HK-2 (cell line): ENCODE results near the gene FRMPD1.
"Not testable (repeated sequence)": the region's sequence is repeated elsewhere in the genome, so short reads cannot be mapped to it uniquely, and the experiment has no call there.

ENCODE experiments used
- DNase-seq: peaks from one replicate; pipeline ENCODE4 v3.0.0-alpha.2; 2018; ENCODE audit not compliant: unreplicated experiment

Gene FRMPD1, protein sequence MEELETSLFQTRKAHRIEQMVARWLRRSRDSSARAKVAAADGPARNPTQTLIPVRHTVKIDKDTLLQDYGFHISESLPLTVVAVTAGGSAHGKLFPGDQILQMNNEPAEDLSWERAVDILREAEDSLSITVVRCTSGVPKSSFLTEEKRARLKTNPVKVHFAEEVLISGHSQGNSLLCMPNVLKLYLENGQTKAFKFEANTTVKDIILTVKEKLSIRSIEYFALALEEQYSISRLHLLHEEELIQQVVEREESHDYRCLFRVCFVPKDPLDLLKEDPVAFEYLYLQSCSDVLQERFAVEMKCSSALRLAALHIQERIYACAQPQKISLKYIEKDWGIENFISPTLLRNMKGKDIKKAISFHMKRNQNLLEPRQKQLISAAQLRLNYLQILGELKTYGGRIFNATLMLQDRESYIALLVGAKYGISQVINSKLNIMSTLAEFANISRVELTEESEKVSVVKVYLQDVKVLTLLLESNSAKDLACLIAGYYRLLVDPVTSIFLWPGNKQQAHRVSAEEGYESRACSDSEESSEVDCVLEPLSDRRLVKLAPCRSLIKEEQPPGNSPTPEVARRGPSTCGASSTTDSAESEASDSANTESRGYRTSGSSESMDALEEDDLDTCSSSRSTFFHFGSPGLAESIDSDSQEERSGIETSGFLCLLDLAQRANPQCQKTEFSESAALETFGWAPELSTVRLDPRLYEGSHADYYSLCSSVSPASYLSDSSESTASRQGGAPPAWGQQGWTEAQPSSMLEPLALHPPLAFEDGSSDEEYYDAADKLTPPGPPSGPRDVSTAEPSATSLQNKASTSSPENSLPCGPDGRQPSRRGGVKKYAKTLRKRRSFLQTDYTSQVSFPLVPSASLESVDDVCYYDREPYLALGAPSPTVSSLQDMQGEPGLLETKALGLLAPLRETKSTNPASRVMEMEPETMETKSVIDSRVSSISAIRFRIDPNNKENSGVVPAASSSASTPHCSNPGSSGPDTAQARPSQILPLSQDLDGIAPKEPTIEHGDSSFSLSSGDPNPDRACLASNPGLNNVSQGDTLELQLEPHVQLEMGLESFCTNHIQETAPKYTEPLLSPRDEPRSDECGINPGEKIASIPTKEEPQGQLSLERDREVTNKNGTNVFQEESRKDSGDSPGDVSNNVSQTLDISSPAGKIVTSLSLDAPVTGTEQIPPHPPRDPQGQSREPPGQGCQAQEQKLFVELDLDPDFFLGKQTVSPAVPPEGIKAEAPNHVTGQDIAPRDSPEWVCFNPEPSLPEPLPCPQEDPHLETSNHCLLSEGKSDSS (N-terminal part only)

DNA sequence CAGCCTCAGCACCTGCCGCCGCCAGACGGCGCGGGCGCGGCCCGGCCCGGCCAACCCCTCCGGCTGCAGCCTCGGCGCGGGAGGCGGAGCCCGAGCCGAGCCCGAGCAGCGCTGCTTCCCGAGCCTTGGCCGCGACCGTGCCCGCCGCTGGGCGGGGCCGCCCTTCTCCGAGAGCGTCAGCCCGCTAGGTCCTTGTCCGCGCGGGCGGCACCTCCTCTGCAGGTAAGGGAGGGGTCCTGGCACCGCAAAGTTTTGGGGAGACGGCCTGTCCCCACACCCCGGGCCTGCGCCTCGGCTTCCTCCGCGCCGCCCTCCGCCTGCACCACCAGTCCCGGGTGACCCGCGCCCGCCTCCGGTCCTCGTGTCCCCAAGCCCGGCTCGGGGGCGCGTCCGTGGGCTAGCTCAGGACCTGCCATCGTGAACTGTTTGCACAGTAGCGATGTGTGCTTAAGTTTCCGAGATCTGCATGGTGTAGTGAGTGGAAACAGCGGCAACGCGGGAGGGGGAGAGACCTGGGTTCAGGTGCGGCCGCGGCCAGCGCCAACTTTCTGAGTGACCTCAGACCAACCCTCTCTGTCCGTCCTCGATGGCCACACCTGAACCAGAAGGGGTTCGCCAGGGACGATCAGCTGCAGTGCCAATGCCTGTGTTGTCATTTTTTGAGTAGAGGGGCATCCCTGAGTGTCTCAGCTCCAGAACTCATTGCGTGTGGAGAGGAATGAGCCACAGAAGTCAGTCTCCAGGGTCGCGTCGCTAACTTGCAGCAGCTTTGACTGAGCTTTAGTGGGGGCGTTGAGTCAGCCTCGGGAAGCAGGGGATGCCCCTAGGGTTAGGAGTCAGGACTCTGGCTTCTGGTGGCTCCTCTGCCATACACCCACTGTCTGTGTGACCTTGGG lies at the start of gene FRMPD1:
Gene FRMPD1 (plus strand): TSS at position 82 of the 896 bp plus-strand sequence. CDS start 41,688 bp downstream, outside the sequence.
- peak; percentile 35 for DNase-seq

DNA sequence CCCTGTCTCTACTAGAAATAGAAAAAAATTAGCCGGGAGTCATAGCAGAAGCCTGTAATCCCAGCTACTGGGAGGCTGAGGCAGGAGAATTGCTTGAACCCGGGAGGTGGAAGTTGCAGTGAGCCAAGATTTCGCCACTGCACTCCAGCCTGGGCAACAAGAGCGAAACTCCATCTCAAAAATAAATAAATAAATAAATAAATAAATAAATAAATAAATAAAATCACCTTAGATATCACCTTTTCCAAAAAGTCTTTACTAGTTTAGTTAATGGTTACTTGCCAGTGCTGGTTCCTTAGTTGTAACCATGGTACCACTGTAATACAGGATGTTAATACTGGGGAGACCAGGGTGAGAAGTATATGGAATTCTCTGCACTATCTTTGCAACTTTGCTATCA lies 48.7 kb upstream of the FRMPD1 start:
- not testable (repeated sequence) for DNase-seq

DNA sequence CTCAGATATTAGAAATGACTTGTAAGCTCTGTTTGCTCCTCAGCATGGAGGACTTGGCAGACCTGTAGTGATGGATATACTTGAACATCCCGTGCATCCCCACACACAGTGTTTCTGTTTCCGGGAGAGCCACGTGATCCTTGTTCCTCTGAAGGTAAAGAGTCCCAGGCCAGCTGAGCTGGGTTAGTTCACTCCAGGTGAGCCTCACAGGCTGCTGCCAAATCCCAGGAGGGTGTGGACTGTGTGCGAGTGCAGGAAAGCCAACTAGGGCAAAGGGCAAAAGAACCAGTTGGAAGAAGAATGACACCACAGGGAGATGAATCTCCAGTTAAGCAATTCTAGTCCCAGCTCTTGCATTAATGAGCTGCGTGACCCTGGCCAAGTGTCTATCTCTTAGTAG lies 47.9 kb upstream of the FRMPD1 start:
- DNase-seq: no peak

DNA sequence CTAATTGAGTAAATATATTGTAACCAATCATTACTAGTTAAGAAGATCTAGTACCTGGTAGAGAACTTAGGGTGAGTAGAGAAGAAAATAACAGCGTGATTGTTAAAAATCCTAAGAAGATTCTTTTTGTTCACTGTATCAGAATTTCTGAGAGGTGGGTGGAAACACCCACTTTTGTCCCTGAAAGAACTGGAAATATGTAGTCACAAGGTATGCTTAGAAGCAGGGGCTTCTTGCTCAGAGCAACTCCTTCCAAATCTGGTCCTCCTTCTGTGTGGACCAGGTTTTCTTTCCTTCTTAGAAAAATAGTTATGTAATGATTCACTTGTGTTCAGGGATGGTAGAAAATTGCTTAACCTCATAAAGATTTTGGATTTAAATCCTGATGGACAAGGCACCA lies 46.5 kb upstream of the FRMPD1 start:
- DNase-seq: no peak

DNA sequence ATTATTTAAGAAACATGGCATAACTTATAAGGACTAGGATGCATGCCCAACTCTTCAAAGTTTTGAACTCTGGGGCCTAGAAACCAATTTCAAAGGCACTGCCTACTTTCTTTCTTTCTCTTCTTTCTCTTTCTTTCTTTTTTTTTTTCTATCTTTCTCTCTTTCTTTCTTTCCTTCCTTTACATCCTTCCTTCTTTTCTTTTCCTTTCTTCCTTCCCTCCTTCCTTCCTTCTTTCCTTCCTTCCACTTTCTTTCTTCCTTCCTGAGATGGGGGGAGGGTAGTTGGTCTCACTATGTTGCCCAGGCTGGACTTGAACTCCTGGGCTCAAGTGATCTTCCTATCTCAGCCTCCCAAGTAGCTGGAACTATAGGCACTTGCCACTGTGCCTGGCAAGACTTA lies 42.5 kb upstream of the FRMPD1 start:
- DNase-seq: no peak

DNA sequence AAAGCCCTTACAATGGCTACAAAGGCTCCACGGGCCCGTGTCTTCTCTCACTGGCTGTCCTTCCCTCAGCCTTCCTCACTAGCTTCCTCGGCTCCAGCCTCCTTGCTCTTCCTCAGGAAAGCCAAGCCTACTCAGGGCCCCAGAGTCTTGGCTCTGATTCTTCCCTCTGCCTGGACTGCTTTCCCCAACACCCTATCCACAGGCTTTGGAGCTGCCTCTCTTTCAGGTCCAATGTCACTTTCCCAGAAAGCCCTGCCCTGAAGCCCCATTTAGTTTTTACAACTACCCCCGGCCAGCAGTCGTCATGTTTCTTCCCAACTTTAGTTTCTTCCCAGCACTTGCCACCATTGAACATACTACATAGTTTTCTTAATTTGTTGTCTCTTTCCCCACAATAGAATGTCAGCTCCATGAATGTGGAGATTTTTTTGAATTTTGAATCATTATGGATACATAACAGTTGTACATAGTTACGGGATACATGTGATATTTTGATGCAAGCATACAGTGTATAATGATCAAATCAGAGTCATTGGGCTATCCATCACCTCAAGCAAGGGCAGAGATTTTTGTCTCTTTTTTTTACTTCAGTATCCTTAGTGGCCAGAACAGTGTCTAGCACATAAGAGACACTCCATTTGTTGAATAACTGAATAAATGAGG lies 40.9 kb upstream of the FRMPD1 start:
- no peak for DNase-seq

DNA sequence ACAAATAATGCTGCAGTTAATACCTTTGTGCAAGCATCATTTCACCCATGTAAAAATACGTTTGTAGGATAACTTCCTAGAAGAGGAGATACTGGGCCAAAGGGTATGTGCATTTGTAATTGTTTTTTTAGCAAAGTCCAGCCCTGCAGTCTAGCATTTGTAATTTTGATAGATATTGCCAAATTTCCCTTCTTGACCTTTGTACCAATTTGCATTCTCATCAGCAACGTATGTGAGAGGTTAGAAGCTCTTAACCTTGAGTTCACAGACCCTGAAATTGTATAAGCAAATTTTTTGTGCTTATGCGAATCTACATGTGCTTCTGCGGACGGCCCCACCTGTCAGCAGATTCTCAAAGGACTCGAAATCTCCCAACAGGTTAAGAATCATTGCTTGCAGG lies 39.7 kb upstream of the FRMPD1 start:
- DNase-seq: no peak

DNA sequence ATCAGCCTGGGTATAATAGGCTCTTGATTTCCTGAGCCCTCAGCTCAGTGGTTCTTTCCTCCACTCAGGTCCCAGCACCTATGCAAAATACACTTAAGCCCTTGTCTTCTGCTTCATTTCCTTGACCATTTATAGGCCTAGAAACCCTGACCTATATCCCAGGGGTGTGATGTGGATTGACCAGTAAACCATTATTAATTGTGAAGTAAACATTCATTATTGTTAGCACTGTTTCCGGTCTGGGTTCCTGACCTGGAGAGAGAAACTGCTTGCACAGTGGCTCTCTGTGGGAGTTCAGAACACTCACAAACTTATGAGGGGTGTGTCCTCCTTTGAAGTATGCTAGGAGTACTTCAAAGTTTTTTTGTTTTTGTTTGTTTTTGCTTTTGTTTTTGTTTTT lies 38.8 kb upstream of the FRMPD1 start:
- DNase-seq: no peak

DNA sequence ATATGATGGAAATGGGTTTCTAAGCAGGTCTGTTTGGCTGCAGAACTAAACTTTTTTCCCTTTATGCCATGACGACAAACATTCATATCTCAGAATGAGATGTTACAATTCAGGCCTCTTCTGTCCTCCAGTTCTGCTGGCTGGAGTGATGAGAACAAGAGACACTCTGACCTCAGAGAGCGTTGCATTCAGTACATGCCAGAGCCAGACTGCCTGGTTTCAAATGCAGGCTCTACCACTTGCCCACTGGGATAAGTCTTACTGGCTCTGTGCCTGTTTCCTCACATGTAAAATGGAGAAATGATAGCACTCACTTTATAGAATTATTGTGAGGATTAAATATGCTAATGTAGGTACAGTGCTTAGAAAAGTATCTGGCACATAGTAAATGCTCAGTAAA lies 33.6 kb upstream of the FRMPD1 start:
- DNase-seq: no peak

DNA sequence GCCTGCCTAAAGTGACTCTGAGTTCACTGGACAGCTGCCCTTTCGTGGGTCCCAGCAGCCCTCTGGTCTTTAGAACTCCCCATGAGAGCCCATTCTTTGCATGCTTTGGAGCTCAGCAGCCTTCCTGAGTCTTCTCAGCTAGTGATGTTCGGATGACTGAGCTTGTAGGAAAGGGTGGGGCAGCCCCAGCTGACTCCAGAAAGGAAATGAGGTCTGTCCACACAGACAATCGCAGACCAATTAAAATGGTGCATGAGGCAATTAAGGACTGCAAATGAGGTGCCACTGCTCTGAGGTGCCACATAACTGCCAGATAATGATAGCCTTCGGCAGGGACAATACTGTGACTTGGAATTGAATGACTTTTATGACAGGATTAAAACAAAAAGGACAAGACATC lies 32.9 kb upstream of the FRMPD1 start:
- no peak for DNase-seq

DNA sequence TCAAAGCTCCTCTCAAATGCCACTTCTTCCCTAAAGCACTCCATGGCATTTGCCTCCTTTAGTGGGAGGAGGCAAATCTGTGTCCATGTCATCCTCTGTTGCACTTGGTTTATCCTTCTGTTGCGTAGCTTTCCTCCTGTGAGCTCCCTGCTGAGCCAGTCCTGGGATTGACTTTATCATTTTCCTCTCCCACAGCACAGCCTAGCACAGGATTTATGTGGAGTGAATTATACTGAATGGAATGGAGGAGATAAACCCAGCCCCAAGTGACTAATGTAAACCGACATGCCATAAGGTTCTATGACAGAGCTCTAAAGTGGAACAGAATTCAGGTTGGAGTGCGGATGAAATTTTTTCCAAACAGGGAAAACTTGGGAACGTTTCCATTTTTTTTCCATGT lies 31.9 kb upstream of the FRMPD1 start:
- no peak for DNase-seq

DNA sequence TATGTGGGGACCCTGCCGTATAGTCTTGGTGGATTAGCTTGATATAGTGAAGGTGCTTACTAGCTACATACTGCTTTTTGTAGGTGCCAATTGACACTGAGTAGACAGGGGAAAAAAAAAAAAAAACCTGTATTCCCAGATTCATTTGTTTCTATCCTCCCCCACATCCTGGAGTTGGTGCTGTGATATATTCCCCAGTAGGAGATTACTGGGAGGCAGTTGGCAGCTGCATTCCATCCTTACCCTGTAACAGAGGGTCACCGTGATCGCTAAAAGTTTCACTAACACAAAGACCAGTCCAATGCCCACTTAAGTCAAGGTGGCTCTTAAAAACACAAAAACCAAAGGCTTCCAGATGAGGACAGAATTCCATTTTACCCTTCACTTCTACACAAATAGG lies 30.9 kb upstream of the FRMPD1 start:
- DNase-seq: no peak

DNA sequence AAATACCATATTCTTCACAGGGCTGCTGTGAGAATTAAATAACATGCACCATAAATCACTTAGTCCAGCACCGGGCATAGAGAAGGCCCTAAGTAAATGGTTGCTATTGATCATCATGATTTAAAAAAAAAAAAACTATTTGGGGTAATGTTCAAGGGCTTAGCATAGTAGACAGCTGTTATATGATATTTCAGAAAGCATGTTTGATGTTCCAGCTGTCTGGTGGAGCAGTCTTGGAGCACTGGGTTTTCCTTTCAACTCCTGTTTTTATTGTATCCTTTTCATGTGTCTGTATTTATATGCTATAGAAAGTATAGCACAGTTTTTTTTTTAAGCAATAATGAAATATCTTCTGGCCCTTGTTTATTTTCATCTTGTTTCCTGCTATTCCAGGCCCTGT lies 30.4 kb upstream of the FRMPD1 start:
- DNase-seq: no peak

DNA sequence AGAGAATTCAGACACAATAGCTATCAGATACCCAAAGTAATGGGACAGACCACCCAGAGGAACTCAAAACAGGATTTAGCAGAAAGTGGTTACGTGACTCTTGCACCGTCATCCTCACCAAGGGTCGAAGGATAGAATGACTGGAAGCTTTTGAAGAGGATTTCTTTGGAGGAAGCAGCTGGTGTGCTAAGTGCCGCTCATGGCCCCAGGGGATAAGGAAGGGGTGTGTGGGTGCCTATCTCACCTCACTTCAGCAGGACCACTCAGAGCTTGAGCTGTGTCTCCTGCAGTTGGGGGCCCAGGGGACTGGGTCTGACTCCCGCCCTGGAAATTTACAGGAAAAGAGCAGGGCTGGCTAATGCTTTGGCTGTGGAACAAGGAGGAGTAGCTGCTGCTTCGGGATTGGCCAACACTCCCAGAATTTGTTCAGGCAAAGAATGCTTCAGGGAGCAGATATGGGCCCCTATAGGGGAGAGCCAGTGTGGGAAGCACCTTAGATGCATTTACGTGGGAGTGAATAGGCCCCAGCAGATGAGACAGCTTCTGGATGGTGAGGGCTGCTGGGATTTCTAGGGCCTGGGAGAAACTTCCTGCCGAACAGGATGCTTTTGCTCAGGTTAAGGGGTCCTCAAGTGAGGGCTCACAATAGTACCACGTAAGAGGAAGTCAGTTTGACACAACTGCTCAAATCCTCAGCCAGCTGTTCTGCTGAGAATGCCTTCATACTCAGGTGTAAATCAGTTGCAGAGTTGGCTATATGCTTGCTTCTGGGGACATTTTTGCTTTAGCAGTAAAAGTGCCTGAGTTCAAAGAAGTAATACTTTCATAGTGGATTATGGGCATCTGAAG lies 29.3 kb upstream of the FRMPD1 start:
- no peak for DNase-seq

DNA sequence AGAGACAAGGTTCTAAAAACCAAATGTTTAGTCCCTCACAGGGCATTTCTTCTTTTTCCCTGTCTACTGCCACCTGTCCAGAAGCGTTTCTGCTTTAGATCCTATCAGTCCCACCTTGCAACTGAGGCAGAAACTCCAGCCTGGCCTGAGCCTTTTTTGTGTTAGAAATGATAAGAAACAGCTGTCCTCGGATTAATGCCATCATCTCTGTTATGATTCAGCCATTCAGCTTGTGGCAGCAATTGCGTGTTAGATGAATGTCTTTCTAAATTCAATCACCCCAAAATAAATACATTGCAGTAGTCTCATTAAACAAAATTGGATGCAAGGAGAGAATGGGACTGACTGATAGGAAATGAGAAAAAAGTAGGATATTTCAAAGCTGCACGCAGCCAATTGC lies 28.3 kb upstream of the FRMPD1 start:
- no peak for DNase-seq

DNA sequence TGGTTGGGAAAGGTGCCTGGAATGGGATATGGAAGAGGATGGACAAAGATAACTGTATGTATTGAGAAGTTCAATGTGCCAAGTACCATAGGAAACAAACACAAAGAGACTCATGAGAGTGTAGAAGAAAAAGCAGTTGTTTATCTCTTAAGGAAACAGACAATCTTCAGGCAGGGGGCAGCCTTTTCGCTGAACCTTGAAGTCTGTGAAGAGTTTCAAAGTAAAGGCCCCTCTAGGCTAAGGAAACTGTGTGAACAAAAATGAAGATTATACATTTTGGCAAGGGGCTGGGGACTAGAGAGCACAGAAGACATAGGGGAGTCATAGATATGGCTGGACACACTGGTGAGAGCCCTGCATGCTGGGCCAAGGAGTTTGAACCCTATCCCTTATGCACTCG lies 27.5 kb upstream of the FRMPD1 start:
- no peak for DNase-seq

DNA sequence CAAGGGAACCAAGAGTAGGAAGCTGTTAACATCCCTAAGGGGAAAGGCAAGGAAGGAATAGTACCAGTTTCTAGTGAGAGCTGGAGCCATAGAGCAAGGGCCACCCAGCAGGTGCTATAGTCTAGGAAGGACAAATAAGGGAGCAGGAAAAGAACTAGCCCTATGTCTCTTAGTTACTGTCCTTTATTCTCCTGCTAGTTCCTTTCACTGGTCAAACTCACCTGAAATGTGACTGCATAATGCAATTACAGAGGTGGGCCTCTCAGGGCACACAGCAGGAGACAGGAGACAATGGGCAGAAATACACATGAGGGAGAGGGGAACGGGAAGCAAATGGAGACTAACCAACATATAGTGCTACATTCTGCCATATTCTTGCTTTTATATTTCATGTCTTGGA lies 26.7 kb upstream of the FRMPD1 start:
- DNase-seq: no peak

DNA sequence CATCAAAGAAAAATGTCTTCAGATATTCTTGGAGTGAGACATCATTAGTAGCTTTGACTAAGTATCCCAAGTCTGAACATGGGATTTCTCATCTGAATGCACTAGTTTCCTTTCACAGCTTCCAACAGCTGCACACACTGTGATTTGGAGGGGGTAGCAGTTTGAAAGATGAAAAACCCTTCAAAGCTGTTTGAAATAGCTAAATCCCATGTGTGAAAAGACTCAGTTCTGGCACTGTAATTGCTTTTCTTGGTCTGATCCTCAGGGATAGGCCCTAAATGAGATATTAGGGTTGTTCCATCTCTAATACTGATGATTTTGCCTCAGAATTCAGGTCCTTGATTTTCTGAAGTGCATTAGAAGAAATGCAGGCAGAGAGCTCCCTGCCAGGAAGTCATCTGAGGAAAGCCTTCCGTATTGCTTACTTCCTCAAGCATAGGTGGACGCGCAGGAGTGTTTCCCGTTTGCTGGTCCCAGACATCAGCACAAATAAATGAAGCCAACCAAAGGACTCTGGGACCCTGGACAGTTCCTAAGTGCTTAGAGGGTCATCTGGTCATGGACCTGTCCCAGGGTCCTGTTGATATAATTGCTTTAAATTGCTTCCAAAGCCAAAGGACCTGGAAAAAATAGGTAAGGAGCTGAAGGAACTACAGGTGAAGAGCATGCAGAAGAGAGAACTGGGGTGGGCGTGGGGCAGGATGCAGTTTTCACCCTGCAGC lies 25.6 kb upstream of the FRMPD1 start:
- DNase-seq: no peak

DNA sequence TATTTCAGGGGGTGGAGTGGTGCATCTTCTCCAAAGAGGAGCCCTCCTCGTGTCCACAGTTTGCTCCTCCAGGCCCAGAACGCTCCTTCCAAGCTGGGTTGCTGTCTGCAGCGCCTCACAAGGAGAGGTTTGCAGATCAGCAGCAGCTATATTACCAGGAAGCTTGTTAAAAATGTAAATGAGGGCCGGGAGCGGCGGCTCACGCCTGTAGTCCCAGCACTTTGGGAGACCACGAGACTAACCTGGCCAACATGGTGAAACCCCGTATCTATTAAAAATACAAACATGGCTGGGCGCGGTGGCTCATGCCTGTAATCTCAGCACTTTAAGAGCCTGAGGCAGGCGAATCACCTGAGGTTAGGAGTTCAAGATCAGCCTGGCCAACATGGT lies 25.0 kb upstream of the FRMPD1 start:
- no peak for DNase-seq
